C4-2B (cell line): ENCODE data around the gene MVB12A.

Experiments
- CTCF ChIP-seq: fragments of 450-650 bp; conservative IDR thresholded peaks from 2 replicates; pipeline ENCODE4 v1.5.1; 2017; ENCODE audit warnings: mild to moderate bottlenecking
- ZFX ChIP-seq: fragments of 450-650 bp; IDR thresholded peaks from 2 replicates; pipeline ENCODE4 v1.6.1; 2017

- TF ChIP-seq CTCF (peak; percentile 37), ZFX (no peak)
These were observed 28.5 kb downstream of the MVB12A start, which contains the start of gene TMEM221 for GRCh38 chr19:17448131-17448967.
